ENCODE measurements around the gene LRP1B. TPM values are rescaled to one million over a fixed set of nuclear protein-coding genes. Genes with fewer than 3 reads are reported as not detected.

Gene LRP1B
- total and polyA plus RNA-seq, 2 of the 8 experiments (the other 6 are each of a cell fraction or from before 2014, with no cell fraction given) = 0.03 TPM; not detected in 1

- Histone ChIP-seq H2AFZ (ENCODE audit: low read length) (no peak overlapping the region), H2BK120ac (replicated peaks; ENCODE audit: low read depth, low read length) (no peak overlapping the region), H3K23me2 (ENCODE audit: low read depth, low read length) (no peaks in the 10 kb centered on the region), H3K27ac (ENCODE audit: low read depth, low read length) (no peak overlapping the region), H3K18ac (ENCODE audit: extremely low read depth, low read length) (no peak overlapping the region), H3K9ac (replicated peaks in 1 of 4; ENCODE audit: extremely low read depth in 1 of 4, low read depth in 3 of 4, low read length in 3 of 4) (no peak overlapping the region), H3K27me3 (replicated peaks in 1 of 4; ENCODE audit: control insufficient read depth in 3 of 4, extremely low read depth in 1 of 4, insufficient read depth in 3 of 4, low read length in 3 of 4) (no peaks in the 10 kb centered on the region), H3K4me3 (ENCODE audit: extremely low read depth in 1 of 4, insufficient read depth in 2 of 4, low read depth in 3 of 4, low read length in 4 of 4) (no peak overlapping the region), H3K79me2 (ENCODE audit: control insufficient read depth in 1 of 2, insufficient read depth in 2 of 2, low read length in 2 of 2) (no peaks in the 10 kb centered on the region), H3K14ac (ENCODE audit: insufficient read length) (no peak overlapping the region), H2BK5ac (ENCODE audit: low read depth, low read length) (no peak overlapping the region), H2BK12ac (ENCODE audit: low read depth, low read length) (no peak overlapping the region), H2BK20ac (ENCODE audit: low read length) (no peak overlapping the region), H4K8ac (ENCODE audit: extremely low read depth, insufficient read depth, low read length) (no peak overlapping the region), H3K4ac (replicated peaks; ENCODE audit: insufficient read length, low read depth, low read length) (no peak overlapping the region), H4K20me1 (replicated peaks in 1 of 2; ENCODE audit: control insufficient read depth in 1 of 2, insufficient read depth in 2 of 2, low read length in 2 of 2) (no peaks in the 10 kb centered on the region), H4K91ac (replicated peaks; ENCODE audit: insufficient read length, low read length) (no peak overlapping the region), H3K36me3 (ENCODE audit: control insufficient read depth in 2 of 4, insufficient read depth in 4 of 4, low read length in 3 of 4) (no peaks in the 10 kb centered on the region), H3K4me2 (ENCODE audit: insufficient read depth in 1 of 2, low read depth in 2 of 2, low read length in 2 of 2) (no peak overlapping the region), H3K4me1 (replicated peaks in 1 of 4; ENCODE audit: control insufficient read depth in 3 of 4, insufficient read depth in 4 of 4, low read length in 3 of 4) (no peaks in the 10 kb centered on the region), H4K5ac (ENCODE audit: insufficient read length, low read depth, low read length) (no peak overlapping the region), H3K23ac (ENCODE audit: insufficient read length) (no peak overlapping the region), H3K9me3 (ENCODE audit: insufficient read depth in 2 of 2, low read depth in 1 of 2, low read length in 1 of 2) (no peaks in the 10 kb centered on the region), H3K79me1 (ENCODE audit: low read depth, low read length) (no peaks in the 10 kb centered on the region), H2BK15ac (ENCODE audit: low read length) (no peak overlapping the region), H3K56ac (replicated peaks; ENCODE audit: insufficient read length, low read depth, low read length) (no peak overlapping the region), H2AK5ac (ENCODE audit: low read depth, low read length) (no peak overlapping the region)
- CTCF ChIA-PET (ENCODE audit: partially characterized antibody) = no interaction called here
- TF ChIP-seq CBX8 (IDR thresholded peaks at IDR 0.05; ENCODE audit: borderline replicate concordance, low read depth, low read length) = no peak
- 75% methylated on average over 1 of the region's 1 CpG; no CpG with 5 or more reads in 1 of the 2 experiments for WGBS, 2 experiments (ENCODE audit: extremely low coverage in 1 of 2, insufficient coverage in 1 of 2, insufficient read length in 1 of 2, insufficient replicate concordance in 2 of 2, low coverage in 1 of 2, low lambda C conversion rate in 2 of 2, missing lambda C conversion rate in 1 of 2)
- POLR2A ChIA-PET (ENCODE audit: partially characterized antibody) = no interaction called here
- FAIRE-seq = no peak
- DNase-seq (ENCODE audit: low read depth in 1 of 2, low spot score in 2 of 2) = no peak
Observed at GRCh38 chr2:140662504-140662903, 1468.3 kb downstream of the LRP1B start.

Data from H1 (cell line).